ENCODE data around the gene SOX5.

The SOX5 gene

GRCh38 chr12:23887055-23887835 is 62.2 kb downstream of the SOX5 start:
- Histone ChIP-seq H3K36me3 (ENCODE audit: insufficient read depth, low read length) (no peaks in the 10 kb centered on the region), H3F3A (ENCODE audit: low read depth) (no peaks in the 10 kb centered on the region), H4K20me1 (ENCODE audit: insufficient read depth, low read length, poor library complexity, severe bottlenecking) (no peaks in the 10 kb centered on the region), H2AFZ (ENCODE audit: low read length) (no peak overlapping the region), H3K4me2 (ENCODE audit: low read depth, low read length, poor library complexity, severe bottlenecking) (peak overlapping the region; percentile 42), H3K27me3 (ENCODE audit: insufficient read depth, low read length, poor library complexity, severe bottlenecking) (no peaks in the 10 kb centered on the region), H3K9me2 (replicated peaks; ENCODE audit: low read depth, low read length) (no peaks in the 10 kb centered on the region), H3K4me1 (ENCODE audit: insufficient read depth, low read length, poor library complexity, severe bottlenecking) (peaks cover 6% of the 10 kb centered on the region), H3K9me3 (ENCODE audit: insufficient read depth, low read depth, low read length) (no peaks in the 10 kb centered on the region), H3K4me3 (ENCODE audit: low read length, poor library complexity, severe bottlenecking) (no peak overlapping the region), H3K79me2 (ENCODE audit: insufficient read depth, low read length) (no peaks in the 10 kb centered on the region), H3K9ac (ENCODE audit: low read depth, low read length, poor library complexity, severe bottlenecking) (no peak overlapping the region)
- no peak for TF ChIP-seq CTCF (conservative IDR thresholded peaks at IDR 0.05; ENCODE audit: low read length)
- TF ChIP-seq EZH2phosphoT487 (IDR thresholded peaks at IDR 0.05; ENCODE audit: borderline replicate concordance): no peak

- Histone ChIP-seq H3F3A (ENCODE audit: low read depth) (no peaks in the 10 kb centered on the region), H3K9me2 (replicated peaks; ENCODE audit: low read depth, low read length) (no peaks in the 10 kb centered on the region), H3K9me3 (ENCODE audit: insufficient read depth, low read depth, low read length) (no peaks in the 10 kb centered on the region)
Measured at GRCh38 chr12:23885394-23885793, 64.1 kb downstream of the SOX5 start.

GRCh38 chr12:23884909-23885308 is 64.6 kb downstream of the SOX5 start:
- H3K27me3 ChIP-seq (ENCODE audit: insufficient read depth, low read length, poor library complexity, severe bottlenecking): no peaks in the 10 kb centered on the region
- no peak overlapping the region for H3K4me3 ChIP-seq (ENCODE audit: low read length, poor library complexity, severe bottlenecking)
- no peak overlapping the region for H3K9ac ChIP-seq (ENCODE audit: low read depth, low read length, poor library complexity, severe bottlenecking)
- no peaks in the 10 kb centered on the region for H3K36me3 ChIP-seq (ENCODE audit: insufficient read depth, low read length)
- H3K79me2 ChIP-seq (ENCODE audit: insufficient read depth, low read length): no peaks in the 10 kb centered on the region
- no peaks in the 10 kb centered on the region for H3K9me2 ChIP-seq (replicated peaks; ENCODE audit: low read depth, low read length)
- no peak overlapping the region for H2AFZ ChIP-seq (ENCODE audit: low read length)
- TF ChIP-seq CTCF (conservative IDR thresholded peaks at IDR 0.05; ENCODE audit: low read length): no peak
- no peak for TF ChIP-seq EZH2phosphoT487 (IDR thresholded peaks at IDR 0.05; ENCODE audit: borderline replicate concordance)
- H3K4me2 ChIP-seq (ENCODE audit: low read depth, low read length, poor library complexity, severe bottlenecking): no peak overlapping the region
- peaks cover 6% of the 10 kb centered on the region for H3K4me1 ChIP-seq (ENCODE audit: insufficient read depth, low read length, poor library complexity, severe bottlenecking)
- no peaks in the 10 kb centered on the region for H3K9me3 ChIP-seq (ENCODE audit: insufficient read depth, low read depth, low read length)
- no peaks in the 10 kb centered on the region for H3F3A ChIP-seq (ENCODE audit: low read depth)
- H4K20me1 ChIP-seq (ENCODE audit: insufficient read depth, low read length, poor library complexity, severe bottlenecking): no peaks in the 10 kb centered on the region

More at GRCh38 chr12:23885394-23885793, 64.1 kb downstream of the SOX5 start:
- Histone ChIP-seq H3K27me3 (ENCODE audit: insufficient read depth, low read length, poor library complexity, severe bottlenecking) (no peaks in the 10 kb centered on the region), H3K79me2 (ENCODE audit: insufficient read depth, low read length) (no peaks in the 10 kb centered on the region), H2AFZ (ENCODE audit: low read length) (no peak overlapping the region), H4K20me1 (ENCODE audit: insufficient read depth, low read length, poor library complexity, severe bottlenecking) (no peaks in the 10 kb centered on the region), H3K36me3 (ENCODE audit: insufficient read depth, low read length) (no peaks in the 10 kb centered on the region), H3K9ac (ENCODE audit: low read depth, low read length, poor library complexity, severe bottlenecking) (no peak overlapping the region), H3K4me2 (ENCODE audit: low read depth, low read length, poor library complexity, severe bottlenecking) (no peak overlapping the region), H3K4me1 (ENCODE audit: insufficient read depth, low read length, poor library complexity, severe bottlenecking) (peaks cover 6% of the 10 kb centered on the region), H3K4me3 (ENCODE audit: low read length, poor library complexity, severe bottlenecking) (no peak overlapping the region)
- TF ChIP-seq CTCF (conservative IDR thresholded peaks at IDR 0.05; ENCODE audit: low read length): no peak
- TF ChIP-seq EZH2phosphoT487 (IDR thresholded peaks at IDR 0.05; ENCODE audit: borderline replicate concordance): no peak
